Measurements from ENCODE around the gene C21orf91.

Gene C21orf91

DNA sequence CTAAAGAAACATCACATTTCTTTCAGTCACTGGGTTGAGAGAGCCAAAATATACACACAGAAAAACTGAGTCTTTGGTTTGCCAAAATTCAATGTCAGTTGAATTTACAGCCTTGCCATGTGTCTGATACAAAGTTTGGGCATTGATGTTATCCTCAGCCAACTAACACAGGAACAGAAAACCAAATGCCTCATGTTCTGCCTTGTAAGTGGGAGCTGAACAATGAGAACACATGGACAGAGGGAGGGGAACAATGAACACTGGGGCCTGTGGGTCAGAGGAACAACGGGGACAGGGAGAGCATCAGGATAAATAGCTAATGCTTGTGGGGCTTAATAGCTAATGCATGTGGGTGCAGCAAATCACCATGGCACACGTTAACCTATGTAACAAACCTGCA, 39.6 kb upstream of the C21orf91 start:
- ATAC-seq: no peak
- no peak for TF ChIP-seq ISL1 (CRISPR knock-in tag; IDR thresholded peaks at IDR 0.05)
- TF ChIP-seq, protein P1, sequence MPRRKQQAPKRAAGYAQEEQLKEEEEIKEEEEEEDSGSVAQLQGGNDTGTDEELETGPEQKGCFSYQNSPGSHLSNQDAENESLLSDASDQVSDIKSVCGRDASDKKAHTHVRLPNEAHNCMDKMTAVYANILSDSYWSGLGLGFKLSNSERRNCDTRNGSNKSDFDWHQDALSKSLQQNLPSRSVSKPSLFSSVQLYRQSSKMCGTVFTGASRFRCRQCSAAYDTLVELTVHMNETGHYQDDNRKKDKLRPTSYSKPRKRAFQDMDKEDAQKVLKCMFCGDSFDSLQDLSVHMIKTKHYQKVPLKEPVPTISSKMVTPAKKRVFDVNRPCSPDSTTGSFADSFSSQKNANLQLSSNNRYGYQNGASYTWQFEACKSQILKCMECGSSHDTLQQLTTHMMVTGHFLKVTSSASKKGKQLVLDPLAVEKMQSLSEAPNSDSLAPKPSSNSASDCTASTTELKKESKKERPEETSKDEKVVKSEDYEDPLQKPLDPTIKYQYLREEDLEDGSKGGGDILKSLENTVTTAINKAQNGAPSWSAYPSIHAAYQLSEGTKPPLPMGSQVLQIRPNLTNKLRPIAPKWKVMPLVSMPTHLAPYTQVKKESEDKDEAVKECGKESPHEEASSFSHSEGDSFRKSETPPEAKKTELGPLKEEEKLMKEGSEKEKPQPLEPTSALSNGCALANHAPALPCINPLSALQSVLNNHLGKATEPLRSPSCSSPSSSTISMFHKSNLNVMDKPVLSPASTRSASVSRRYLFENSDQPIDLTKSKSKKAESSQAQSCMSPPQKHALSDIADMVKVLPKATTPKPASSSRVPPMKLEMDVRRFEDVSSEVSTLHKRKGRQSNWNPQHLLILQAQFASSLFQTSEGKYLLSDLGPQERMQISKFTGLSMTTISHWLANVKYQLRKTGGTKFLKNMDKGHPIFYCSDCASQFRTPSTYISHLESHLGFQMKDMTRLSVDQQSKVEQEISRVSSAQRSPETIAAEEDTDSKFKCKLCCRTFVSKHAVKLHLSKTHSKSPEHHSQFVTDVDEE (CRISPR knock-in tag; IDR thresholded peaks at IDR 0.05): no peak
- no peak for TF ChIP-seq ZNF8 (CRISPR knock-in tag; IDR thresholded peaks at IDR 0.05)
- no peak for TF ChIP-seq OSR1 (CRISPR knock-in tag; IDR thresholded peaks at IDR 0.05)
- TF ChIP-seq TCF4 (CRISPR knock-in tag; IDR thresholded peaks at IDR 0.05; ENCODE audit: borderline replicate concordance): no peak
- no peak for TF ChIP-seq TOX (CRISPR knock-in tag; IDR thresholded peaks at IDR 0.05; ENCODE audit: borderline replicate concordance)
- TF ChIP-seq, protein P2, sequence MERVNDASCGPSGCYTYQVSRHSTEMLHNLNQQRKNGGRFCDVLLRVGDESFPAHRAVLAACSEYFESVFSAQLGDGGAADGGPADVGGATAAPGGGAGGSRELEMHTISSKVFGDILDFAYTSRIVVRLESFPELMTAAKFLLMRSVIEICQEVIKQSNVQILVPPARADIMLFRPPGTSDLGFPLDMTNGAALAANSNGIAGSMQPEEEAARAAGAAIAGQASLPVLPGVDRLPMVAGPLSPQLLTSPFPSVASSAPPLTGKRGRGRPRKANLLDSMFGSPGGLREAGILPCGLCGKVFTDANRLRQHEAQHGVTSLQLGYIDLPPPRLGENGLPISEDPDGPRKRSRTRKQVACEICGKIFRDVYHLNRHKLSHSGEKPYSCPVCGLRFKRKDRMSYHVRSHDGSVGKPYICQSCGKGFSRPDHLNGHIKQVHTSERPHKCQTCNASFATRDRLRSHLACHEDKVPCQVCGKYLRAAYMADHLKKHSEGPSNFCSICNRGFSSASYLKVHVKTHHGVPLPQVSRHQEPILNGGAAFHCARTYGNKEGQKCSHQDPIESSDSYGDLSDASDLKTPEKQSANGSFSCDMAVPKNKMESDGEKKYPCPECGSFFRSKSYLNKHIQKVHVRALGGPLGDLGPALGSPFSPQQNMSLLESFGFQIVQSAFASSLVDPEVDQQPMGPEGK (CRISPR knock-in tag; IDR thresholded peaks at IDR 0.05; ENCODE audit: borderline replicate concordance): no peak
- TF ChIP-seq BACH2 (CRISPR knock-in tag; IDR thresholded peaks at IDR 0.05; ENCODE audit: borderline replicate concordance): no peak
- TF ChIP-seq, protein P3, sequence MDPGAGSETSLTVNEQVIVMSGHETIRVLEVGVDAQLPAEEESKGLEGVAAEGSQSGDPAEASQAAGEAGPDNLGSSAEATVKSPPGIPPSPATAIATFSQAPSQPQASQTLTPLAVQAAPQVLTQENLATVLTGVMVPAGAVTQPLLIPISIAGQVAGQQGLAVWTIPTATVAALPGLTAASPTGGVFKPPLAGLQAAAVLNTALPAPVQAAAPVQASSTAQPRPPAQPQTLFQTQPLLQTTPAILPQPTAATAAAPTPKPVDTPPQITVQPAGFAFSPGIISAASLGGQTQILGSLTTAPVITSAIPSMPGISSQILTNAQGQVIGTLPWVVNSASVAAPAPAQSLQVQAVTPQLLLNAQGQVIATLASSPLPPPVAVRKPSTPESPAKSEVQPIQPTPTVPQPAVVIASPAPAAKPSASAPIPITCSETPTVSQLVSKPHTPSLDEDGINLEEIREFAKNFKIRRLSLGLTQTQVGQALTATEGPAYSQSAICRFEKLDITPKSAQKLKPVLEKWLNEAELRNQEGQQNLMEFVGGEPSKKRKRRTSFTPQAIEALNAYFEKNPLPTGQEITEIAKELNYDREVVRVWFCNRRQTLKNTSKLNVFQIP (CRISPR knock-in tag; IDR thresholded peaks at IDR 0.05; ENCODE audit: borderline replicate concordance, low read depth): no peak
- TF ChIP-seq RARB (CRISPR knock-in tag; IDR thresholded peaks at IDR 0.05): no peak
- no peak for TF ChIP-seq PPARA (CRISPR knock-in tag; IDR thresholded peaks at IDR 0.05; ENCODE audit: borderline replicate concordance)
- no peak for TF ChIP-seq SNAI2 (CRISPR knock-in tag; IDR thresholded peaks at IDR 0.05)

DNA sequence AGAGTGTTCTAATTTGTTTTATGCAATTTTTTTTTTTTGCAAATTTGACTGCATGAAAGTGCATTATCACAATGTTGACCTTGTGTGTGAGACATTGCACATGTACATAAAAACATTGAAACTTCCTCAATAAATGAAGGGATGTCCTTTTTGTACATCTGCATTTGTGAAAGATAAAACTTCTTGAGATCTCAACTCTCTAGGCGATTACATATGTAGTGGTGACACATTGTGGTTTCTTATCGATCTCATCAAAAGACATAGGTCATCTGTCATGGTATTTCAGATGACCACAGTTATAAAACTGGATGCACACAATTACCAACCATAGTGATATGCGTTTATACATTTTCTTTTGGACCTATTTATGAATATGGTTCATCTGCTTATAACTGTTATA, 35.6 kb upstream of the C21orf91 start:
- TF ChIP-seq PPARA (CRISPR knock-in tag; IDR thresholded peaks at IDR 0.05; ENCODE audit: borderline replicate concordance): no peak
- TF ChIP-seq ZFP30 (CRISPR knock-in tag; IDR thresholded peaks at IDR 0.05): no peak
- TF ChIP-seq, protein P1 (CRISPR knock-in tag; IDR thresholded peaks at IDR 0.05): no peak
- TF ChIP-seq ARNTL (CRISPR knock-in tag; IDR thresholded peaks at IDR 0.05; ENCODE audit: borderline replicate concordance, low read depth): no peak
- TF ChIP-seq ZNF8 (CRISPR knock-in tag; IDR thresholded peaks at IDR 0.05): no peak
- TF ChIP-seq, protein P4, sequence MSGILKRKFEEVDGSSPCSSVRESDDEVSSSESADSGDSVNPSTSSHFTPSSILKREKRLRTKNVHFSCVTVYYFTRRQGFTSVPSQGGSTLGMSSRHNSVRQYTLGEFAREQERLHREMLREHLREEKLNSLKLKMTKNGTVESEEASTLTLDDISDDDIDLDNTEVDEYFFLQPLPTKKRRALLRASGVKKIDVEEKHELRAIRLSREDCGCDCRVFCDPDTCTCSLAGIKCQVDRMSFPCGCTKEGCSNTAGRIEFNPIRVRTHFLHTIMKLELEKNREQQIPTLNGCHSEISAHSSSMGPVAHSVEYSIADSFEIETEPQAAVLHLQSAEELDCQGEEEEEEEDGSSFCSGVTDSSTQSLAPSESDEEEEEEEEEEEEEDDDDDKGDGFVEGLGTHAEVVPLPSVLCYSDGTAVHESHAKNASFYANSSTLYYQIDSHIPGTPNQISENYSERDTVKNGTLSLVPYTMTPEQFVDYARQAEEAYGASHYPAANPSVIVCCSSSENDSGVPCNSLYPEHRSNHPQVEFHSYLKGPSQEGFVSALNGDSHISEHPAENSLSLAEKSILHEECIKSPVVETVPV (CRISPR knock-in tag; IDR thresholded peaks at IDR 0.05): no peak
- TF ChIP-seq ZNF565 (CRISPR knock-in tag; conservative IDR thresholded peaks at IDR 0.05; ENCODE audit: low read depth): no peak
- no peak for TF ChIP-seq ESRRG (CRISPR knock-in tag; IDR thresholded peaks at IDR 0.05)
- TF ChIP-seq, protein P5, sequence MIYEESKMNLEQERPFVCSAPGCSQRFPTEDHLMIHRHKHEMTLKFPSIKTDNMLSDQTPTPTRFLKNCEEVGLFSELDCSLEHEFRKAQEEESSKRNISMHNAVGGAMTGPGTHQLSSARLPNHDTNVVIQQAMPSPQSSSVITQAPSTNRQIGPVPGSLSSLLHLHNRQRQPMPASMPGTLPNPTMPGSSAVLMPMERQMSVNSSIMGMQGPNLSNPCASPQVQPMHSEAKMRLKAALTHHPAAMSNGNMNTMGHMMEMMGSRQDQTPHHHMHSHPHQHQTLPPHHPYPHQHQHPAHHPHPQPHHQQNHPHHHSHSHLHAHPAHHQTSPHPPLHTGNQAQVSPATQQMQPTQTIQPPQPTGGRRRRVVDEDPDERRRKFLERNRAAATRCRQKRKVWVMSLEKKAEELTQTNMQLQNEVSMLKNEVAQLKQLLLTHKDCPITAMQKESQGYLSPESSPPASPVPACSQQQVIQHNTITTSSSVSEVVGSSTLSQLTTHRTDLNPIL (CRISPR knock-in tag; IDR thresholded peaks at IDR 0.05; ENCODE audit: low read depth): no peak
- TF ChIP-seq ZC3H10 (CRISPR knock-in tag; IDR thresholded peaks at IDR 0.05): no peak
- TF ChIP-seq RARB (CRISPR knock-in tag; IDR thresholded peaks at IDR 0.05): no peak
- TF ChIP-seq OSR1 (CRISPR knock-in tag; IDR thresholded peaks at IDR 0.05): no peak
- TF ChIP-seq ZFP3 (CRISPR knock-in tag; IDR thresholded peaks at IDR 0.05): no peak
- no peak for TF ChIP-seq GLIS3 (CRISPR knock-in tag; IDR thresholded peaks at IDR 0.05)
- TF ChIP-seq TOX (CRISPR knock-in tag; IDR thresholded peaks at IDR 0.05; ENCODE audit: borderline replicate concordance): no peak
- TF ChIP-seq, protein P2 (CRISPR knock-in tag; IDR thresholded peaks at IDR 0.05; ENCODE audit: borderline replicate concordance): no peak
- no peak for TF ChIP-seq BACH2 (CRISPR knock-in tag; IDR thresholded peaks at IDR 0.05; ENCODE audit: borderline replicate concordance)
- TF ChIP-seq TCF4 (CRISPR knock-in tag; IDR thresholded peaks at IDR 0.05; ENCODE audit: borderline replicate concordance): no peak
- no peak for TF ChIP-seq ISL1 (CRISPR knock-in tag; IDR thresholded peaks at IDR 0.05)
- TF ChIP-seq CSDC2 (CRISPR knock-in tag; IDR thresholded peaks at IDR 0.05): no peak
- ATAC-seq: no peak

Data from SK-N-SH treated with all-trans-retinoic acid at 6 μM for 48 hours (cell line).